ENCODE measurements around the gene UPF3A.

DNA sequence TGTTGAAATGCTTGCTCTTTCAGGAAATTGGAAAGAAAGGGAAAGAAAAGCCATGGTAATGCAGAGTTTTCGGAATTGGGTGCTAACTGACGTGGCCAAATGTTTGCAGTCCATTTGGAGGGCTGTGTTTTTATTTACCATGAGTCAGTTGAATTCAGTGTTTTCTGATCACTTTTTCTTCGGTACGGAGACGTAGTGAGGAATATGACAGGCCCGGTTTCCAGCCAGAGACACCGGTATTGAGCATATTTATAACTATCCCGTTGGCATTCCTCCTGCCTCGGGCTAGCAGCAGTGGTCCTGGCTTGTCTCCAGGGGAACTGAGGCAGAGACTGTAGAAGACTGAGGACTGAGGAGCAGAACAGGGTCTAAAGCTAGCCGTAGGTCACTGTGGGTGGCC lies 45.7 kb upstream of the UPF3A start:
- TF ChIP-seq, protein P1, sequence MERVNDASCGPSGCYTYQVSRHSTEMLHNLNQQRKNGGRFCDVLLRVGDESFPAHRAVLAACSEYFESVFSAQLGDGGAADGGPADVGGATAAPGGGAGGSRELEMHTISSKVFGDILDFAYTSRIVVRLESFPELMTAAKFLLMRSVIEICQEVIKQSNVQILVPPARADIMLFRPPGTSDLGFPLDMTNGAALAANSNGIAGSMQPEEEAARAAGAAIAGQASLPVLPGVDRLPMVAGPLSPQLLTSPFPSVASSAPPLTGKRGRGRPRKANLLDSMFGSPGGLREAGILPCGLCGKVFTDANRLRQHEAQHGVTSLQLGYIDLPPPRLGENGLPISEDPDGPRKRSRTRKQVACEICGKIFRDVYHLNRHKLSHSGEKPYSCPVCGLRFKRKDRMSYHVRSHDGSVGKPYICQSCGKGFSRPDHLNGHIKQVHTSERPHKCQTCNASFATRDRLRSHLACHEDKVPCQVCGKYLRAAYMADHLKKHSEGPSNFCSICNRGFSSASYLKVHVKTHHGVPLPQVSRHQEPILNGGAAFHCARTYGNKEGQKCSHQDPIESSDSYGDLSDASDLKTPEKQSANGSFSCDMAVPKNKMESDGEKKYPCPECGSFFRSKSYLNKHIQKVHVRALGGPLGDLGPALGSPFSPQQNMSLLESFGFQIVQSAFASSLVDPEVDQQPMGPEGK (CRISPR knock-in tag; IDR thresholded peaks at IDR 0.05; ENCODE audit: borderline replicate concordance): no peak
- no peak for TF ChIP-seq OSR1 (CRISPR knock-in tag; IDR thresholded peaks at IDR 0.05)
- no peak for TF ChIP-seq ZNF8 (CRISPR knock-in tag; IDR thresholded peaks at IDR 0.05)
- TF ChIP-seq RARB (CRISPR knock-in tag; IDR thresholded peaks at IDR 0.05): no peak
- TF ChIP-seq ZFP30 (CRISPR knock-in tag; IDR thresholded peaks at IDR 0.05): no peak
- no peak for TF ChIP-seq ISL1 (CRISPR knock-in tag; IDR thresholded peaks at IDR 0.05)
- TF ChIP-seq GLIS3 (CRISPR knock-in tag; IDR thresholded peaks at IDR 0.05): no peak
- TF ChIP-seq CSDC2 (CRISPR knock-in tag; IDR thresholded peaks at IDR 0.05): no peak
- no peak for TF ChIP-seq ZNF70 (CRISPR knock-in tag; IDR thresholded peaks at IDR 0.05)
- no peak for TF ChIP-seq ARNTL (CRISPR knock-in tag; IDR thresholded peaks at IDR 0.05; ENCODE audit: borderline replicate concordance, low read depth)

All from SK-N-SH treated with all-trans-retinoic acid at 6 μM for 48 hours (cell line).